Measurements from ENCODE around the gene SLC36A2.
"Not testable (repeated sequence)": the region's sequence is repeated elsewhere in the genome, so short reads cannot be mapped to it uniquely, and the experiment has no call there.

SLC36A2 gene

DNA sequence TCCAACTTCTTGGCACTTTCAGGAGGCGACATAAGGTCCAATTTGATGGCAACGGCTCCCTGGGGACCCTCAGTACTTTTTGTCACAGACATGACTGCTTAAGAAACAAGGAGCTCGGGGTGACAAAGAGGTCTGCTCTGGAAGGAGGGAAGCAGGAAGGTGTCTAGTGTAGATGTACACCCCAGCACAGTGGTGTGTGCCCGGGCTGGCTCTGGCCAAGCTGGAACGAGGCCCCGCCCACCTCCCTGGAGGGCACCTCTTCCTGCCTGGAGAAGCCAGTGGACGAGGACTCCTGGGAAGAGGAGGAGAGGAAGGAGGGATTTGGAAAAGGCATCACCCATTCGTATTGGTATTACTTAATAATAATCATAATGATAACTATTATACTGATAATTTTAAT is at the start of gene SLC36A2:
Gene SLC36A2, minus strand, starts transcription at position 191 of the 400 bp plus-strand sequence. Its CDS starts 99 bp downstream, at position 92.
- Mint-ChIP-seq H3K27me3 (peaks cover 39% of the 10 kb centered on the region), H3K27ac (no peak within 1 kb of the TSS), H3K4me3 (no peak within 1 kb of the TSS), H3K4me1 (no peaks in the 10 kb centered on the region), H3K9me3 (no peaks in the 10 kb centered on the region), H3K36me3 (no peaks in the 10 kb centered on the region)
- no peak for ATAC-seq

DNA sequence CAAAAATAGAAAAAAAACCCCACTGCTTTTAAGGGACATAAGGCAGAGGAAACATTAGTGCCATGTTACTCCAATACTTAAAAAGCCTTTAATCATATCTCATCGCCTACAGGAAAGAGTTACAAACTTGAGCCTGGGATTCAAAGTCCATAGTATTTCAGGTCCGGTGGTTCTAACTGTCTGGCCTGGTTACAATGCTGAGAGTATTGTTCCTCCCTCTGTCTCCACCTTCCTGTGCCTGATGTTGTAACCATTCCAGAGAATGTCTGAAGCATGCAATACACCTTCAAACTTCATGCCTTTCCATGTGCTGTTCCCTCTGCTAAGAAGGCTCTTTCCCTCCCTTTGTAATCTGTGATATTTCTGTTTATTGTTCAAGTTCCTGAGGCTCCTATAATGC is 41.6 kb upstream of the SLC36A2 start:
- Mint-ChIP-seq H3K4me1 (no peaks in the 10 kb centered on the region), H3K9me3 (peaks cover 8% of the 10 kb centered on the region), H3K27me3 (peaks cover 34% of the 10 kb centered on the region), H3K27ac (no peak overlapping the region), H3K4me3 (no peak overlapping the region), H3K36me3 (no peaks in the 10 kb centered on the region)
- ATAC-seq, result no peak

- peaks cover 54% of the 10 kb centered on the region for H3K27me3 Mint-ChIP-seq
- no peak for ATAC-seq
Measured at GRCh38 chr5:151384106-151384505, 36.7 kb upstream of the SLC36A2 start.

GRCh38 chr5:151383011-151383410 is 35.7 kb upstream of the SLC36A2 start:
- Mint-ChIP-seq H3K4me1 (no peaks in the 10 kb centered on the region), H3K36me3 (no peaks in the 10 kb centered on the region), H3K9me3 (no peaks in the 10 kb centered on the region), H3K4me3 (no peak overlapping the region), H3K27me3 (peaks cover 51% of the 10 kb centered on the region), H3K27ac (no peak overlapping the region)
- ATAC-seq, result no peak

More at GRCh38 chr5:151384106-151384505, 36.7 kb upstream of the SLC36A2 start:
- Mint-ChIP-seq H3K36me3 (no peaks in the 10 kb centered on the region), H3K4me1 (no peaks in the 10 kb centered on the region), H3K9me3 (no peaks in the 10 kb centered on the region), H3K4me3 (no peak overlapping the region), H3K27ac (no peak overlapping the region)

GRCh38 chr5:151382576-151382975 is 35.2 kb upstream of the SLC36A2 start:
- H3K4me1 Mint-ChIP-seq, result no peaks in the 10 kb centered on the region
- no peak overlapping the region for H3K4me3 Mint-ChIP-seq
- H3K36me3 Mint-ChIP-seq, result no peaks in the 10 kb centered on the region
- no peak for ATAC-seq
- H3K27ac Mint-ChIP-seq, result no peak overlapping the region
- H3K9me3 Mint-ChIP-seq, result no peaks in the 10 kb centered on the region
- H3K27me3 Mint-ChIP-seq, result peaks cover 46% of the 10 kb centered on the region

DNA sequence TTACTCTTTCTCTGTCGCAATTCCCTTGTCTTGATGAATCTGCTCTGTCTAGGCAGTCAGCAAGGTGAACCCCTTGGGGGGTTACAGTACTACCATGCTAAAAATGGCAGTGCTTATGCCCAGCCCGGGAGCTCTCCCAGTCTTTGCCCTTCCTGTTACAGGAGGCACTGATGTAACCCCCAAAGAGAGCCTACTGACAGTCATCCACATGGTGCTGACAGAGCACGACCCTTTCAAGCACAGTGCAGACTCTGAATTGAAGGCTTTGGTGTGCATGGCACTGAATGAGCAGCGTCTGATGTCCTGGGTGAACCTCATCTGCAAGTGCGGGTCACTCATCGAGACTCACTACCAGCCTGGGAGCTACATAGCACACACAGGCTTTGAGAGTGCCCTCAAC is 34.5 kb upstream of the SLC36A2 start:
- no peaks in the 10 kb centered on the region for H3K4me1 Mint-ChIP-seq
- no peak overlapping the region for H3K27ac Mint-ChIP-seq
- H3K9me3 Mint-ChIP-seq, result no peaks in the 10 kb centered on the region
- ATAC-seq, result no peak
- H3K4me3 Mint-ChIP-seq, result no peak overlapping the region
- H3K36me3 Mint-ChIP-seq, result no peaks in the 10 kb centered on the region
- peaks cover 41% of the 10 kb centered on the region for H3K27me3 Mint-ChIP-seq

- Mint-ChIP-seq H3K36me3 (peaks cover 6% of the 10 kb centered on the region), H3K4me1 (peaks cover 8% of the 10 kb centered on the region), H3K4me3 (no peak overlapping the region), H3K27me3 (peaks cover 32% of the 10 kb centered on the region), H3K27ac (no peak overlapping the region), H3K9me3 (peaks cover 3% of the 10 kb centered on the region)
- no peak for ATAC-seq
Measured at GRCh38 chr5:151378616-151379015, 31.3 kb upstream of the SLC36A2 start.

DNA sequence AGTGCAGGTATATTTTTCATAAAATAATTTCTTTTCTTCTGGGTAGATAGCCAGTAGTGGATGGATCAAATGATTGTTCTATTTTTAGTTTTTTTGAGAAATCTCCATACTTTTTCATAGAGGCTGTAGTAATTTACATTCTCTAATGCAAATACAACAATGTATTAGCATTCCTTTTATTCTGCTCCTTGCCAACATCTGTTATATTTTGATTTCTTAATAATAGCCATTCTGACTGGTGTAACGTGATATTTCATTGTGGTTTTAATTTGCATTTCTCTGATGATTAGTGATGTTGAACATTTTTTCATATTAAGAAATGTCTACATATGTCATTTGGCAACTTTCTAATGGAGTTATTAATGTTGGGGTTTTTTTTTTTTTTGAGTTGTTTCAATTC is 27.2 kb upstream of the SLC36A2 start:
- Mint-ChIP-seq H3K27ac (no peak overlapping the region), H3K4me1 (peaks cover 8% of the 10 kb centered on the region), H3K9me3 (peaks cover 3% of the 10 kb centered on the region), H3K4me3 (no peak overlapping the region), H3K36me3 (peaks cover 6% of the 10 kb centered on the region), H3K27me3 (peaks cover 9% of the 10 kb centered on the region)
- no peak for ATAC-seq

DNA sequence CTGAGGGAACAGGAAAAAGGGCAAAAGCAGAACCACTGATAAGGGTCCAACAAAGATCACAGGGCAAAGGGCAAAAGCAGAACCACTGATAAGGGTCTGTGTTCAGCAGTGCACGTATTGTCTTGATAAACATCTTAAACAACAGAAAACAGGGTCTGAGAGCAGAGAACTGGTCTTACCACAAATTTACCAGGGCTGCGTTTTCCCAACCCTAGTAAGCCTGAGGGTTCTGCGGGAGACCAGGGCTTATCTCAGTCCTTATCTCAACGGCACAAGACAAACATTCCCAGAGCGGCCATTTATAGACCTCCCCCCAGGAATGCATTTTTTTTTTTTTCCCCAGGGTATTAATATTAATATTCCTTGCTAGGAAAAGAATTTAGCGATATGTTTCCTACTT is 19.7 kb upstream of the SLC36A2 start:
- H3K27me3 Mint-ChIP-seq, result peaks cover 14% of the 10 kb centered on the region

GRCh38 chr5:151363673-151364072 is 16.3 kb upstream of the SLC36A2 start:
- Mint-ChIP-seq H3K27me3 (peaks cover 22% of the 10 kb centered on the region), H3K27ac (no peak overlapping the region), H3K36me3 (peaks cover 13% of the 10 kb centered on the region), H3K9me3 (peaks cover 36% of the 10 kb centered on the region), H3K4me3 (no peak overlapping the region), H3K4me1 (peaks cover 6% of the 10 kb centered on the region)
- no peak for ATAC-seq

More for the DNA sequence above, 19.7 kb upstream of the SLC36A2 start:
- H3K4me1 Mint-ChIP-seq, ATAC-seq, H3K27ac Mint-ChIP-seq, H3K4me3 Mint-ChIP-seq: not testable (repeated sequence)
- H3K36me3 Mint-ChIP-seq, result peaks cover 13% of the 10 kb centered on the region
- peaks cover 37% of the 10 kb centered on the region for H3K9me3 Mint-ChIP-seq

DNA sequence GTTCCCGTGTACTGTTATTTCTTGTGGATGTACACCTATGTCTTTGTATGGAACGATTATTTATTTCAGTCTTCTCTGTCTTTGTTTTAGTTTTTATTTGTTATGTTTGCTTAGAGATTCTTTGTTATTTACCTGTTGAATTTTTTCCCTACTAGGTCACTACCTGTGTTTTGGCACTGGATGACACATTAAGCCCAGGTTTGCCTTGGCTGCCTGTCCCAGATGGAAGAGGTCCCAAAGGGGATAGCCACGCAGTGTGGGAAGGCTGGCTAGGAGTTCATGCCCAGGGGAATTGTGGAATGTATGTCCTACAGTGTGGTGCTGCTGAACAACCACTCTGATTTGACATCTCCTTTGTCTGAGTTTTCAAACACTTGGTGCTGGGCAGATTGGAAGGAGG is 15.6 kb upstream of the SLC36A2 start:
- Mint-ChIP-seq H3K9me3 (peaks cover 29% of the 10 kb centered on the region), H3K4me1 (peaks cover 6% of the 10 kb centered on the region), H3K36me3 (peaks cover 13% of the 10 kb centered on the region), H3K27me3 (peaks cover 22% of the 10 kb centered on the region), H3K4me3 (no peak overlapping the region), H3K27ac (no peak overlapping the region)
- no peak for ATAC-seq

DNA sequence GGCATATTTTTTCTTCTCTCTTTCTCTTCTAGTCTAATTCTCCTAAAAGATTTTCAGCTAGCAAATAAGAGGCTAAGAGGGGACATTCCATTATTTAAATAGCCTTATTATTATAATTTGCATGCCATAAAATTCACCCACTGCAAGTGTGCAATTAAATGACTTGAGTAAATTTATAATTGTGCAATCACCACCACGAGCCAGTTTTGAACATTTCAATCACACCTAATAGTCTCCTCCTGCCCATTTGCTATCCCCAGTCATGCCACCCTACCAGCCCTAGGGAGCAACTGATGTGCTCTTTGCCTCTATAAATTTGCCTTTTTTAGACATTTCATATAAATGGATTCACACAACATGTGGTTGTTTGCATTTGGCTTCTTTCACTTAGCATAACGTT is 12.0 kb upstream of the SLC36A2 start:
- peaks cover 17% of the 10 kb centered on the region for H3K9me3 Mint-ChIP-seq
- peaks cover 32% of the 10 kb centered on the region for H3K27me3 Mint-ChIP-seq
- H3K4me1 Mint-ChIP-seq, result peaks cover 6% of the 10 kb centered on the region
- no peak overlapping the region for H3K4me3 Mint-ChIP-seq
- ATAC-seq, result no peak
- H3K27ac Mint-ChIP-seq, result no peak overlapping the region
- H3K36me3 Mint-ChIP-seq, result peaks cover 5% of the 10 kb centered on the region

GRCh38 chr5:151357792-151358191 is 10.4 kb upstream of the SLC36A2 start:
- ATAC-seq, result no peak
- Mint-ChIP-seq H3K9me3 (peaks cover 9% of the 10 kb centered on the region), H3K36me3 (peaks cover 1% of the 10 kb centered on the region), H3K27ac (no peak overlapping the region), H3K4me3 (no peak overlapping the region), H3K4me1 (peaks cover 6% of the 10 kb centered on the region), H3K27me3 (peaks cover 35% of the 10 kb centered on the region)

DNA sequence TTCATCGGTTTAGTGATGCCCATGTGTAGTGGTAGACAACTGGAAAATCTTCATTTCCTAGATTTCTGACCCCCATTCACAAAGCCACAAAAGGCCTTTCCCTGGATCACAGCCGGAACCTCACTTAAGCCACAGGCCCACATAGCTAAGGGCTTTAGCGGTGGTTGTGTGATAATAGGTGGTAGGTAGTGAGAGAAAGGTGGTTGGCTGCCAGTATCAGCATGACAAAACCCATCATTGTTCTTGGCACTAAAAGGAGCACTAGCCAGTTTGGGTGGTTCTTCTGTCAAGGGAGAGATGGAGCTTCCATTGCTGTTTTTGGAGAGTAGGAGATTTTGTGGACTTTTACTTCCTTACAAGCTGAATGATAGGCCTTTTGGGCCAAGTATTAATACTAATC is 9.7 kb upstream of the SLC36A2 start:
- H3K27ac Mint-ChIP-seq, result no peak overlapping the region
- H3K4me1 Mint-ChIP-seq, result peaks cover 6% of the 10 kb centered on the region
- peaks cover 6% of the 10 kb centered on the region for H3K9me3 Mint-ChIP-seq
- peaks cover 30% of the 10 kb centered on the region for H3K27me3 Mint-ChIP-seq
- no peaks in the 10 kb centered on the region for H3K36me3 Mint-ChIP-seq
- no peak for ATAC-seq
- no peak overlapping the region for H3K4me3 Mint-ChIP-seq

GRCh38 chr5:151351671-151352070 is 4.3 kb upstream of the SLC36A2 start:
- Mint-ChIP-seq H3K4me1 (no peaks in the 10 kb centered on the region), H3K36me3 (no peaks in the 10 kb centered on the region), H3K9me3 (no peaks in the 10 kb centered on the region), H3K27ac (no peak overlapping the region), H3K4me3 (no peak overlapping the region), H3K27me3 (peaks cover 47% of the 10 kb centered on the region)
- no peak for ATAC-seq

DNA sequence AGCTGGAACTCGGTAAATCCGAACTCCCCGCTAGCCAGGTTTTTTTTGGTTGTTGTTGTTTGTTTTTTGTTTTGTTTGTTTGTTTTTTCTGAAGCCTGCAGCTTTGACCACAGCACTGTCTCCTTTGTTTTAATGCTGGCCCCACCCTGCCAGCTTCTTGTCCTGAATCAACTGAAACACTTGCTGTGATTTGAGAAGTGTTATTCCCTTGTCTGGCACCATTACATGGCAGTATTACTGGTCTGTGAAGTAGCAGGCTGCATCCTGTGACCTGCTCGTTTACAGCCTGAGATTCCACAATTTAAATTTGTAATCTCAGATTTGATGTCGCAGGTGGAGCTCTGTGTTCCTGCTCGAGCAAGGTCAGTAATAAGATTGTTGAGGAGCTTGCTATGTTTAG is 1.4 kb upstream of the SLC36A2 start:
- Mint-ChIP-seq H3K9me3 (no peaks in the 10 kb centered on the region), H3K4me3 (no peak overlapping the region), H3K27ac (no peak overlapping the region), H3K36me3 (no peaks in the 10 kb centered on the region), H3K27me3 (peaks cover 40% of the 10 kb centered on the region), H3K4me1 (no peaks in the 10 kb centered on the region)
- ATAC-seq, result no peak
